Measurements from ENCODE around the gene LHPP. TPM values are rescaled to one million over a fixed set of nuclear protein-coding genes. Genes with fewer than 3 reads are reported as not detected.

The LHPP gene
- total and polyA plus RNA-seq, 10 of the 15 experiments (the other 5 are each of a cell fraction or from before 2014, with no cell fraction given), result 0.79 to 9.8 (median 6.7) TPM

DNA sequence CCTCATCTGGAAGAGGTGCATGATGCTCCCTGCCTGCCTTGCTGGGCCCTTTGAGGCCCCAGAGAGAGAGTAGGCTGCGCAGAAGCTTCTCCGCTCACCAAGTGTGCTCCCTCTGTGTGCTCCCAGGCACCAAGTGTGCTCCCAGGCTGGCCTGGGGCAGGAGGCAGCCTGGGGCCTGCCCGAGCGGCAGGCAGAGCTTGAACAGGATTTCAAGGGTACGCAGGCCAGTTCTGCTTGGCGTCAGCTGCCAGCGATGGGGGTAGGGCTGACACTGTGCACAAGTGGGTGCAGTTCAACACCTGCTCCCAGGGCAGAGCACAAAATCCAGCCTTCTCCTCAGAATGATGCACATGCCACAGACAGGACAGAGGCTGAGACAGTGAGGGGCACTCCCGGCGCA lies 162.8 kb downstream of the LHPP start:
- peaks cover 0 to 9% of the 10 kb centered on the region in 2 experiments; a peak in 2 of 4 replicates for H3K36me3 ChIP-seq (ENCODE audit: control insufficient read depth in 2 of 2, insufficient read depth in 2 of 2, low read length in 1 of 2)
- BruUV-seq (replicated peaks), result no TSS peak
- ChIA-PET CTCF (interaction anchor here (0.9 to 5.9 kb wide), 3 partner anchors 73 to 116 kb away, joined by 3 to 44 read pairs (median 3); no protein-coding TSS in a partner anchor), POLR2A (interaction anchor here (1.2 kb wide), 1 partner anchor 65 kb away, joined by 4 read pairs; no protein-coding TSS in a partner anchor), SMC1A (ENCODE audit: uncharacterized antibody, unreplicated experiment) (interaction anchor here (1.0 to 1.4 kb wide), 4 partner anchors 10 to 117 kb away, joined by 3 to 5 read pairs (median 4); no protein-coding TSS in a partner anchor), RAD21 (ENCODE audit: unreplicated experiment) (interaction anchor here (0.6 to 4.4 kb wide), 3 partner anchors 10 to 116 kb away, joined by 3 to 23 read pairs (median 3); no protein-coding TSS in a partner anchor)
- no peak overlapping the region for H3K4me3 ChIP-seq
- ATAC-seq (no peak; the same call in 2 of the 3 replicates), DNase-seq (ENCODE audit: low read depth, low spot score) (no peak), FAIRE-seq (no peak)
- H3K79me2 ChIP-seq (ENCODE audit: control insufficient read depth, insufficient read depth, low read length), result no peaks in the 10 kb centered on the region; the same call in 1 of the 2 replicates
- H3K4me2 ChIP-seq (ENCODE audit: control insufficient read depth, insufficient read depth), result no peak overlapping the region; the same call in 1 of the 2 replicates
- H3K27ac ChIP-seq (ENCODE audit: control insufficient read depth, insufficient read depth), result no peak overlapping the region
- H4K20me1 ChIP-seq (ENCODE audit: control insufficient read depth, insufficient read depth), result no peaks in the 10 kb centered on the region; the same call in 1 of the 2 replicates
- no peaks in the 10 kb centered on the region for H3K27me3 ChIP-seq (replicated peaks in 1 of 2; ENCODE audit: control insufficient read depth in 2 of 2, insufficient read depth in 2 of 2, low read length in 1 of 2)
- H3K4me1 ChIP-seq (ENCODE audit: control insufficient read depth, insufficient read depth, low read length), result peaks cover 38% of the 10 kb centered on the region
- 97% methylated on average over 9 of the region's 9 CpGs for WGBS (ENCODE audit: insufficient coverage, insufficient replicate concordance, low lambda C conversion rate, missing lambda C conversion rate)
- in situ Hi-C loops (cut with MboI), result no loop called here
- no peaks in the 10 kb centered on the region for H3K9me3 ChIP-seq (replicated peaks; ENCODE audit: control insufficient read depth, insufficient read depth, low read length)
- intact Hi-C loops (cut with micrococcal nuclease; ENCODE audit: unreplicated experiment), result no loop called here
- no peak overlapping the region for H2AFZ ChIP-seq (ENCODE audit: control insufficient read depth, low read depth, low read length)
- no peak for TF ChIP-seq RELA (IDR thresholded peaks at IDR 0.05; ENCODE audit: borderline replicate concordance, partially characterized antibody)
- no peak for TF ChIP-seq BCL11A (IDR thresholded peaks at IDR 0.05; ENCODE audit: low read depth, low read length)
- TF ChIP-seq MYB (IDR thresholded peaks at IDR 0.05; ENCODE audit: borderline replicate concordance, low read depth, low read length), result no peak
- no peak for TF ChIP-seq RB1 (IDR thresholded peaks at IDR 0.05; ENCODE audit: borderline replicate concordance)
- TF ChIP-seq CBFB (IDR thresholded peaks at IDR 0.05; ENCODE audit: low read depth), result no peak
- no peak for TF ChIP-seq SUPT20H (IDR thresholded peaks at IDR 0.05; ENCODE audit: borderline replicate concordance, control insufficient read depth, low read depth, low read length)
- no peak overlapping the region for H3K9ac ChIP-seq (ENCODE audit: control insufficient read depth, insufficient read depth, low read length)

DNA sequence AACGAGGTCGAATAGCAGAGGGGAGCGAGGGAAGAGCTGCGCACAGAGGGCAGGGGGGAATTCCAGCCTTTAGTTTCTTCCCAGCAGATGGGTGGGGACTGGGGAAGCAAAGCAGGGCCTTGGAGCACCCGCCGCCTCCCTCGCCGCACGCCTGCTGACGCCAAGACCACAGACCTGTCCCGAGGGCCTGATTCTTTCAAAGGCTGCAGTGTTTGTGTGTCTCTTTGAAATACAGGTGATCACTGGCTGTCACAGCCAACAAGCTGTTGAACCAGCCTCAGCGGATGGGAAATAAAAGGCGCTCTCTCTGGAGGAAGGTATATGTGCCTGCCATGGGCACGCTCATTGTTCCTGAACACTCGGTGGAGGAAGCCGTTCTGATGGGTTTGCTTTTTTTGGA lies 163.3 kb downstream of the LHPP start:
- Histone ChIP-seq H3K27me3 (replicated peaks in 1 of 2; ENCODE audit: control insufficient read depth in 2 of 2, insufficient read depth in 2 of 2, low read length in 1 of 2) (no peaks in the 10 kb centered on the region), H3K4me2 (ENCODE audit: control insufficient read depth, insufficient read depth) (no peak overlapping the region; the same call in 1 of the 2 replicates), H4K20me1 (ENCODE audit: control insufficient read depth, insufficient read depth) (no peaks in the 10 kb centered on the region; the same call in 1 of the 2 replicates), H3K27ac (ENCODE audit: control insufficient read depth, insufficient read depth) (no peak overlapping the region), H3K9me3 (replicated peaks; ENCODE audit: control insufficient read depth, insufficient read depth, low read length) (no peaks in the 10 kb centered on the region), H3K9ac (ENCODE audit: control insufficient read depth, insufficient read depth, low read length) (no peak overlapping the region), H2AFZ (ENCODE audit: control insufficient read depth, low read depth, low read length) (no peak overlapping the region), H3K4me1 (ENCODE audit: control insufficient read depth, insufficient read depth, low read length) (peaks cover 34% of the 10 kb centered on the region), H3K36me3 (ENCODE audit: control insufficient read depth in 2 of 2, insufficient read depth in 2 of 2, low read length in 1 of 2) (peaks cover 0 to 9% of the 10 kb centered on the region in 2 experiments; a peak in 2 of 4 replicates), H3K79me2 (ENCODE audit: control insufficient read depth, insufficient read depth, low read length) (no peaks in the 10 kb centered on the region; the same call in 1 of the 2 replicates), H3K4me3 (no peak overlapping the region)
- ChIA-PET RAD21 (ENCODE audit: unreplicated experiment) (interaction anchor here (0.6 to 4.4 kb wide), 3 partner anchors 11 to 116 kb away, joined by 3 to 23 read pairs (median 3); no protein-coding TSS in a partner anchor), POLR2A (interaction anchor here (1.2 kb wide), 1 partner anchor 64 kb away, joined by 4 read pairs; no protein-coding TSS in a partner anchor), SMC1A (ENCODE audit: uncharacterized antibody, unreplicated experiment) (interaction anchor here (1.3 to 1.4 kb wide), 3 partner anchors 11 to 116 kb away, joined by 3 to 5 read pairs (median 4); no protein-coding TSS in a partner anchor), CTCF (interaction anchor here (0.9 to 5.9 kb wide), 2 partner anchors 84 to 116 kb away, joined by 3 to 44 read pairs; no protein-coding TSS in a partner anchor)
- intact Hi-C loops (cut with micrococcal nuclease; ENCODE audit: unreplicated experiment), result loop anchor here (5.0 kb wide), 2 partner anchors 92 to 117 kb away; partner anchors contain the start of gene FAM53B
- FAIRE-seq (no peak), ATAC-seq (no peak; the same call in 1 of the 3 replicates), DNase-seq (ENCODE audit: low read depth, low spot score) (no peak)
- 91% methylated on average over 16 of the region's 16 CpGs for WGBS (ENCODE audit: insufficient coverage, insufficient replicate concordance, low lambda C conversion rate, missing lambda C conversion rate)
- TF ChIP-seq BHLHE40 (IDR thresholded peaks at IDR 0.05; ENCODE audit: borderline replicate concordance in 1 of 2, low read depth in 2 of 2, low read length in 1 of 2) (peak in 1 of 2 experiments; percentile 29; a peak in 1 of 4 replicates), IKZF2 (IDR thresholded peaks at IDR 0.05) (peak; percentile 33 to 44; a peak in 2 of 4 replicates), MTA2 (IDR thresholded peaks at IDR 0.05; ENCODE audit: low read depth) (no peak)
- in situ Hi-C loops (cut with MboI), result no loop called here
- no TSS peak for BruUV-seq (replicated peaks)
